Thyroid gland (tissue), 4 donors: ENCODE measurements around the gene PELI2.

ENCODE experiments used
- POLR2A ChIP-seq, 2 donors: fragments of 450-650 bp; IDR thresholded peaks; one replicate each; pipeline ENCODE4 v1.6.1; 2017; ENCODE audit warnings: antibody characterized with exemption in 2 of 2, mild to moderate bottlenecking in 2 of 2, moderate library complexity in 1 of 2
- TF ChIP-seq, protein P1 (sequence below), 6 experiments: fragments of 200-600 bp in 3 of 6; fragments of 450-650 bp in 3 of 6; sonication (generic) in 3 of 6; IDR thresholded peaks; one replicate each; pipeline ENCODE4 v1.5.1; 2016 to 2019; ENCODE audit warnings: antibody characterized with exemption in 6 of 6, mild to moderate bottlenecking in 2 of 6, inconsistent platforms in 1 of 6, moderate library complexity in 1 of 6

DNA sequence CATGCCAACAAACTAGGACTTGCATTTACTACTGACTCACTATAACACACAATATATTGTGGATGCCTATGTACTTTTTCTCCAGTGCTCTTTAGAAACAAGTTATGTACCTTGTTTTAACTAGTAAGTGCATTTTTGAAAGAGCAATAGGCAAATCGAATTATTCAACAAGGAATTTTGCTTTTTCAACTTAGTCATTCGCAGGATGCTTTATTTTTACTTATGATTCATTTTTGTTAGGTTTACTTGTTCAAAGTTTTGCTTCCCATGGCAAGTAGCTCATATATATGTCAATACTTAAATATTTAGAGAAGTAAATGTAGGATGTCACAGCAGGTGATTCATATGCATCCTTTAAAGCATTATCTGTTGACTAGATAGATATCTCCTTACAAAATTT is 149.8 kb downstream of the PELI2 start:
- TF ChIP-seq, protein P1, sequence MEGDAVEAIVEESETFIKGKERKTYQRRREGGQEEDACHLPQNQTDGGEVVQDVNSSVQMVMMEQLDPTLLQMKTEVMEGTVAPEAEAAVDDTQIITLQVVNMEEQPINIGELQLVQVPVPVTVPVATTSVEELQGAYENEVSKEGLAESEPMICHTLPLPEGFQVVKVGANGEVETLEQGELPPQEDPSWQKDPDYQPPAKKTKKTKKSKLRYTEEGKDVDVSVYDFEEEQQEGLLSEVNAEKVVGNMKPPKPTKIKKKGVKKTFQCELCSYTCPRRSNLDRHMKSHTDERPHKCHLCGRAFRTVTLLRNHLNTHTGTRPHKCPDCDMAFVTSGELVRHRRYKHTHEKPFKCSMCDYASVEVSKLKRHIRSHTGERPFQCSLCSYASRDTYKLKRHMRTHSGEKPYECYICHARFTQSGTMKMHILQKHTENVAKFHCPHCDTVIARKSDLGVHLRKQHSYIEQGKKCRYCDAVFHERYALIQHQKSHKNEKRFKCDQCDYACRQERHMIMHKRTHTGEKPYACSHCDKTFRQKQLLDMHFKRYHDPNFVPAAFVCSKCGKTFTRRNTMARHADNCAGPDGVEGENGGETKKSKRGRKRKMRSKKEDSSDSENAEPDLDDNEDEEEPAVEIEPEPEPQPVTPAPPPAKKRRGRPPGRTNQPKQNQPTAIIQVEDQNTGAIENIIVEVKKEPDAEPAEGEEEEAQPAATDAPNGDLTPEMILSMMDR (IDR thresholded peaks at IDR 0.05): no peak
- TF ChIP-seq POLR2A (IDR thresholded peaks at IDR 0.05): no peak
